OCI-LY7 (cell line): ENCODE measurements around the gene FAM240B. TPM values are rescaled to one million over a fixed set of nuclear protein-coding genes. Genes with fewer than 3 reads are reported as not detected.

Experiments
- BruUV-seq: library from RNA; stranded (reverse); fragments of 400-500 nt; replicated peaks from 2 replicates; lab custom pipeline; 2021; lab: Mats Ljungman, UMichigan
- CTCF ChIA-PET: fragments of 300-600 bp; sonication (Branson Sonifier 250); formaldehyde crosslinking; loops from one replicate; lab custom pipeline; 2022; ENCODE audit warnings: antibody characterized with exemption; ENCODE audit not compliant: unreplicated experiment; lab: Charles Lee
- POLR2A ChIA-PET: fragments of 300-600 bp; sonication (Branson Sonifier 250); formaldehyde crosslinking; loops from one replicate; lab custom pipeline; 2022; ENCODE audit warnings: antibody characterized with exemption; lab: Charles Lee
- DNase-seq: peaks from one replicate; pipeline ENCODE4 v3.0.0-alpha.2; 2015; ENCODE audit warnings: low spot score
- H2AFZ ChIP-seq: fragments of 200-600 bp; sonication (generic), shearing (Covaris generic); 2 replicates; pipeline ENCODE4 v1.6.1; 2014; ENCODE audit warnings: mild to moderate bottlenecking, antibody characterized with exemption, low read length, moderate library complexity
- H3K27ac ChIP-seq: fragments of 200-600 bp; sonication (generic); 2 replicates; pipeline ENCODE4 v1.5.1; 2014; ENCODE audit warnings: mixed run types, low read depth, mild to moderate bottlenecking, moderate library complexity, low read length, inconsistent platforms; ENCODE audit not compliant: poor library complexity, severe bottlenecking
- H3K36me3 ChIP-seq: fragments of 200-600 bp; sonication (generic); 2 replicates; pipeline ENCODE4 v1.6.1; 2014; ENCODE audit warnings: mild to moderate bottlenecking, antibody characterized with exemption, low read length, moderate library complexity, mixed read lengths; ENCODE audit not compliant: insufficient read depth
- H3K4me1 ChIP-seq: fragments of 200-600 bp; sonication (generic); 2 replicates; pipeline ENCODE4 v1.5.1; 2014; ENCODE audit warnings: mild to moderate bottlenecking, low read length; ENCODE audit not compliant: insufficient read depth, poor library complexity, severe bottlenecking
- H3K4me2 ChIP-seq: fragments of 200-600 bp; sonication (generic); 2 replicates; pipeline ENCODE4 v1.6.1; 2014; ENCODE audit warnings: mild to moderate bottlenecking, low read length
- H3K4me3 ChIP-seq: fragments of 200-600 bp; sonication (generic); 2 replicates; pipeline ENCODE4 v1.5.1; 2014; ENCODE audit warnings: mild to moderate bottlenecking, low read depth, low read length; ENCODE audit not compliant: poor library complexity, severe bottlenecking
- H3K79me2 ChIP-seq: fragments of 200-600 bp; sonication (generic); 2 replicates; pipeline ENCODE4 v1.6.1; 2016; ENCODE audit warnings: low read depth, mild to moderate bottlenecking, low read length, moderate library complexity, mixed read lengths; ENCODE audit not compliant: insufficient read depth
- H3K9me2 ChIP-seq: fragments of 200-600 bp; sonication (generic); 2 replicates; pipeline ENCODE4 v1.6.1; 2016; ENCODE audit warnings: mild to moderate bottlenecking, low read length, mixed read lengths; ENCODE audit not compliant: insufficient read depth
- H3K9me3 ChIP-seq: fragments of 200-600 bp; sonication (generic); 2 replicates; pipeline ENCODE4 v1.6.1; 2014; ENCODE audit warnings: mild to moderate bottlenecking, mixed run types, low read length, mixed read lengths
- H4K20me1 ChIP-seq: fragments of 200-600 bp; sonication (generic); 2 replicates; pipeline ENCODE4 v1.6.1; 2014; ENCODE audit warnings: mild to moderate bottlenecking, antibody characterized with exemption, low read length, moderate library complexity, mixed read lengths; ENCODE audit not compliant: insufficient read depth
- CTCF ChIP-seq: fragments of 200-600 bp; sonication (generic); conservative IDR thresholded peaks from 2 replicates; pipeline ENCODE4 v1.5.1; 2014; ENCODE audit warnings: mild to moderate bottlenecking, antibody characterized with exemption, low read length, moderate library complexity, mixed read lengths
- EZH2phosphoT487 ChIP-seq: fragments of 200-600 bp; sonication (generic); IDR thresholded peaks from 2 replicates; pipeline ENCODE4 v1.6.1; 2018; ENCODE audit warnings: low read depth, borderline replicate concordance, mild to moderate bottlenecking, mixed run types, antibody characterized with exemption, low read length, moderate library complexity, mixed read lengths
- intact Hi-C: fragments of 100-400 bp; cut with micrococcal nuclease; formaldehyde crosslinking; loops from one replicate; pipeline ENCODE4 v1.10.0; 2022; ENCODE audit not compliant: unreplicated experiment
- total RNA-seq, 2 experiments: library from RNA; depleted of rRNA in 1 of 2; stranded (reverse); fragments of >200 nt in 1 of 2; shearing (Covaris generic) in 1 of 2; gene quantifications; 2 replicates each; pipeline ENCODE4 v1.2.3, GENCODE V29; 2014 to 2022

Gene FAM240B
- total RNA-seq, 2 experiments from 2014 or later = not detected

DNA sequence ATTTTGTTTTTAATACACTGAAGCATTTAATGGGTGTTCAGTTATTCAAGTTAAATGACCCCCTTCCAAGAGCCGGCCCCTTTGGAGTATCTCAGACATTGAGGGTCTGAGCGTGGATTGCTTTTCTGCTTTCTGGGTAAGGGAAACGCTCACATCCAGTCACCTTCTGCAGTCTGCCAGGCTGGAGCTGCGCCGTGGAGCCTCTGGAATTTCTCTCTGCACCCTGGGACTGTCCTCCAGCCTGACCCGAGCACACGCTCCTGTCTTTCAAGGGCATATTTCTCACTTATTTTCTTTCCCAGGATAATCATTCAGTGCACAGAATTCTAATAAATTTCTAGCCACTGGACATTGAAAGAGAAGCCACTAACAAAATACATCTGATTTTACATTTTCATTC is 13.4 kb downstream of the FAM240B start:
- CTCF ChIA-PET = no interaction called here
- intact Hi-C loops = no loop called here
- Histone ChIP-seq H3K9me2 (no peaks in the 10 kb centered on the region), H2AFZ (no peak overlapping the region), H3K9me3 (no peaks in the 10 kb centered on the region), H4K20me1 (no peaks in the 10 kb centered on the region), H3K4me2 (no peak overlapping the region), H3K4me3 (no peak overlapping the region), H3K79me2 (no peaks in the 10 kb centered on the region), H3K4me1 (no peaks in the 10 kb centered on the region), H3K27ac (no peak overlapping the region), H3K36me3 (no peaks in the 10 kb centered on the region)
- DNase-seq = no peak
- POLR2A ChIA-PET = interaction anchor here (1.3 kb wide), 1 partner anchor 9 kb away, joined by 3 read pairs; no protein-coding TSS in a partner anchor
- TF ChIP-seq CTCF (no peak), EZH2phosphoT487 (no peak)
- BruUV-seq = no TSS peak

DNA sequence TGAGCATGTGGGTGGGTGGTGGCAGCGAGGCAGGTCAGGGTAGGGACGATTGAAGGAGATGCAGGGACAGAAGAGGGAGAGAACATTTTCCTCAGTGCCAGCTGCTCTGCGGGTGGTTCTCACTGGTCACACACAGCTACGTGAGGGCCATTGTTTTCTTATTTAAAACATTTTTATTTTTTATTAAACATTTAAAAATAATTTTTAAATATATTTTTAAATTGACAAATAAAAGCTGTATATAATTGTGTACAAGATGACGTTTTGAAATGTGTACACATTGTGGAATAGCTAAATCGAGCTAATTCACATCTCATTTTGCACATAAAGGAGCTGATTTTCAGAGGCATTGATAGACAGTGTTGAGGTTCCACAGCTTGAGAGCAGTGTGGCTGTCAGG is 14.0 kb downstream of the FAM240B start:
- BruUV-seq = no TSS peak
- Histone ChIP-seq H3K9me3 (no peaks in the 10 kb centered on the region), H3K27ac (no peak overlapping the region), H3K79me2 (no peaks in the 10 kb centered on the region), H3K36me3 (no peaks in the 10 kb centered on the region), H3K4me1 (no peaks in the 10 kb centered on the region), H3K9me2 (no peaks in the 10 kb centered on the region), H3K4me2 (no peak overlapping the region), H4K20me1 (no peaks in the 10 kb centered on the region), H2AFZ (no peak overlapping the region), H3K4me3 (no peak overlapping the region)
- no peak for TF ChIP-seq EZH2phosphoT487
- no peak for TF ChIP-seq CTCF
- POLR2A ChIA-PET = interaction anchor here (0.5 to 1.3 kb wide), 3 partner anchors 9 to 849 kb away, joined by 3 to 4 read pairs (median 3); no protein-coding TSS in a partner anchor
- DNase-seq = no peak
- intact Hi-C loops = no loop called here
- CTCF ChIA-PET = no interaction called here

DNA sequence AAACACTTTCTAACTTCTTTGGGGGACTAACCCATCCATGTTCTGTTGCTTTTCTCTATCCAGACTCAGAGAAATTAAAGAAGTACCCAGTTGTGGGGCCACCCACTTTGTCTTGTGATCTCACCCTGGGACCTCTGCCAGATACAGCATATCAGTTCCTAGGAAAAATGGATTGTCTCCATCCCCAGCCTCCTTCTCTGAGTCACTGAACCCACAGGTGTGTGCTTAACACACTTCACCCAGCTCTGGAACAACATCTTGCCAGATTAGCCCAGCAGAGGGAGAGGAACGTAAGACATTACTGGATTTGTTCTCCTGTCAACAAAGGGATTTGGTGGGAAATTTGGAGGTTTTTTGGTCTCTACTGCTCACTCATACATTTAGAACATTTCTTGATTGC is 19.2 kb downstream of the FAM240B start:
- H2AFZ ChIP-seq = no peak overlapping the region
- H3K79me2 ChIP-seq = no peaks in the 10 kb centered on the region
- ChIA-PET POLR2A (no interaction called here), CTCF (no interaction called here)
- no peaks in the 10 kb centered on the region for H4K20me1 ChIP-seq
- H3K4me1 ChIP-seq = no peaks in the 10 kb centered on the region
- no TSS peak for BruUV-seq
- no peak overlapping the region for H3K4me3 ChIP-seq
- no peaks in the 10 kb centered on the region for H3K36me3 ChIP-seq
- no peaks in the 10 kb centered on the region for H3K9me3 ChIP-seq
- no peaks in the 10 kb centered on the region for H3K9me2 ChIP-seq
- TF ChIP-seq CTCF = no peak
- TF ChIP-seq EZH2phosphoT487 = no peak
- H3K27ac ChIP-seq = no peak overlapping the region
- intact Hi-C loops = no loop called here
- DNase-seq = no peak
- no peak overlapping the region for H3K4me2 ChIP-seq
